OCI-LY3 (cell line): Measurements from ENCODE around the gene ATP7B.

Experiments used
- H2AFZ ChIP-seq: fragments of 200-600, 300-600 bp; shearing (Covaris generic); 2 replicates; pipeline ENCODE4 v1.6.0; 2014; ENCODE audit warnings: antibody characterized with exemption, low read depth, low read length
- H3K27ac ChIP-seq: fragments of 200-600, 300-600 bp; sonication (generic); 2 replicates; pipeline ENCODE4 v1.5.1; 2014; ENCODE audit warnings: mild to moderate bottlenecking, low read length, moderate library complexity, mixed read lengths
- H3K27me3 ChIP-seq: fragments of 200-600, 300-600 bp; sonication (generic); 2 replicates; pipeline ENCODE4 v1.6.1; 2014; ENCODE audit warnings: low read depth, low read length, mixed read lengths
- H3K36me3 ChIP-seq: fragments of 200-600, 300-600 bp; sonication (generic); replicated peaks from 2 replicates; pipeline ENCODE3; 2014; ENCODE audit warnings: low read depth, low read length, mixed read lengths
- H3K4me1 ChIP-seq: fragments of 300-600, 200-600 bp; sonication (generic); 2 replicates; pipeline ENCODE4 v1.6.1; 2014; ENCODE audit warnings: low read length, mixed read lengths
- H3K4me2 ChIP-seq: fragments of 200-600, 300-600 bp; sonication (generic); 2 replicates; pipeline ENCODE4 v1.6.1; 2014; ENCODE audit warnings: low read length, mixed read lengths
- H3K4me3 ChIP-seq: fragments of 300-600, 200-600 bp; sonication (generic); 2 replicates; pipeline ENCODE4 v1.5.1; 2014; ENCODE audit warnings: antibody characterized with exemption, mild to moderate bottlenecking, low read length, moderate library complexity
- H3K79me2 ChIP-seq: fragments of 300-600, 200-600 bp; shearing (Covaris generic); 2 replicates; pipeline ENCODE4 v1.6.1; 2014; ENCODE audit warnings: mild to moderate bottlenecking, low read length, mixed read lengths
- H3K9ac ChIP-seq: fragments of 300-600, 200-600 bp; shearing (Covaris generic); 2 replicates; pipeline ENCODE4 v1.6.0; 2014; ENCODE audit warnings: mild to moderate bottlenecking, low read length, moderate library complexity
- H3K9me3 ChIP-seq: fragments of 200-600, 300-600 bp; shearing (Covaris generic); 2 replicates; pipeline ENCODE4 v1.6.1; 2014; ENCODE audit warnings: low read length, mixed read lengths; ENCODE audit not compliant: insufficient read depth
- H4K20me1 ChIP-seq: fragments of 200-600, 300-600 bp; sonication (generic); 2 replicates; pipeline ENCODE4 v1.6.1; 2016; ENCODE audit warnings: low read length, mixed read lengths; ENCODE audit not compliant: insufficient read depth
- CTCF ChIP-seq: fragments of 200-600, 300-600 bp; sonication (generic); IDR thresholded peaks from 2 replicates; pipeline ENCODE4 v1.5.1; 2014; ENCODE audit warnings: antibody characterized with exemption, low read length, low read depth
- EZH2phosphoT487 ChIP-seq: fragments of 200-600 bp; shearing (Covaris generic); IDR thresholded peaks from 2 replicates; pipeline ENCODE4 v1.6.1; 2018; ENCODE audit warnings: antibody characterized with exemption, mixed run types, low read depth

Gene ATP7B

GRCh38 chr13:52010890-52011631, at the start of gene ATP7B:
TSS of gene ATP7B (minus strand) at chr13:52011450. CDS start at chr13:52011337, 113 bp downstream.
- Histone ChIP-seq H3K4me3 (peak within 1 kb of the TSS; percentile 86), H3K9ac (peak within 1 kb of the TSS; percentile 74), H3K79me2 (peaks cover 34% of the 10 kb centered on the region), H3K4me2 (peak within 1 kb of the TSS; percentile 82), H3K9me3 (no peaks in the 10 kb centered on the region), H2AFZ (peak within 1 kb of the TSS; percentile 74), H4K20me1 (no peaks in the 10 kb centered on the region), H3K4me1 (peaks cover 13% of the 10 kb centered on the region), H3K27me3 (peaks cover 17% of the 10 kb centered on the region), H3K36me3 (no peaks in the 10 kb centered on the region), H3K27ac (no peak within 1 kb of the TSS)
- TF ChIP-seq CTCF (no peak), EZH2phosphoT487 (no peak)

- Histone ChIP-seq H3K27ac (no peak overlapping the region), H3K4me1 (no peaks in the 10 kb centered on the region), H3K79me2 (no peaks in the 10 kb centered on the region), H3K4me2 (no peak overlapping the region), H2AFZ (no peak overlapping the region), H3K9me3 (no peaks in the 10 kb centered on the region), H3K36me3 (no peaks in the 10 kb centered on the region), H4K20me1 (no peaks in the 10 kb centered on the region), H3K9ac (no peak overlapping the region), H3K4me3 (no peak overlapping the region), H3K27me3 (no peaks in the 10 kb centered on the region)
- TF ChIP-seq EZH2phosphoT487 (no peak), CTCF (no peak)
These were observed 42.2 kb upstream of the ATP7B start for GRCh38 chr13:52053460-52053859.

DNA sequence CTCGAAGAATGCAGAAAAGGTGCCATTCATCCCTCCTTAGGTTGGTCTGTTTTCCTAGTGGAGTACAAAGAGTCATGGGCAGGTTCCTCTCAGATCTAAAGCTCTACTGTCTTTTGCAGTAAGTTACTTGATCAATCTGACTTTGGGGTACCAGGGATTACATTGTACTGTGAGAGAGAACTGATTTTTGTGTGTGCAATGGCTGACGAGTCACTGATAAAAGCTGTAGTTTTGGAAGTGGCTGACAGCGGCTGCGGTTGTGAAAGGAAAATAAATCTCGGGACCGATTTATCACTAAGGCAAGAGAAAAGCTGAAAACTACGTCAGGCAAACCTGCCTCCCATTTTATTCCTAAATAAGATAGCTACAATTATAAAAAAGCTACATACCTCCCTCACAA, 40.1 kb upstream of the ATP7B start:
- no peak overlapping the region for H3K27ac ChIP-seq
- no peak overlapping the region for H3K4me2 ChIP-seq
- no peak for TF ChIP-seq EZH2phosphoT487
- TF ChIP-seq CTCF, result no peak
- no peak overlapping the region for H3K4me3 ChIP-seq
- H3K27me3 ChIP-seq, result no peaks in the 10 kb centered on the region
- H4K20me1 ChIP-seq, result no peaks in the 10 kb centered on the region
- H3K9ac ChIP-seq, result no peak overlapping the region
- H2AFZ ChIP-seq, result no peak overlapping the region
- H3K4me1 ChIP-seq, result no peaks in the 10 kb centered on the region
- H3K79me2 ChIP-seq, result no peaks in the 10 kb centered on the region
- no peaks in the 10 kb centered on the region for H3K9me3 ChIP-seq
- H3K36me3 ChIP-seq, result no peaks in the 10 kb centered on the region

DNA sequence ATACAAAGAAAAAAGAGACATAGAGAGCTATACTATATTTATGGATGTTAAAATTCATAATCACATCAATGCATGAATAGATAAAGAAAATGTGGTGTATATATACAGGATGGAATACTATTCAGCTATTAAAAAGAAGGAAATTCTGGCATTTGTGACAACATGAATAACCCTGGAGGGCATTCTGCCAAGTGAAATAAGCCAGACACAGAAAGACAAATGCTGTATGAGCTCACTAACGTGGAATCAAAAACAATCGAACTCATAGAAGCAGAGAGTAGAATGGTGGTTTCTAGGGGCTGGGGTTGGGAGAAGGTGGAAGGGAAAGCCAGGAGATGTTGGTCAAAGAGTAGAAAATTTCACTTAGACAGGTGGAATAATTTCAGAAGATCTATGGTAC, 37.3 kb upstream of the ATP7B start:
- no peak for TF ChIP-seq CTCF
- TF ChIP-seq EZH2phosphoT487, result no peak
- H3K4me1 ChIP-seq, result no peaks in the 10 kb centered on the region
- no peaks in the 10 kb centered on the region for H3K27me3 ChIP-seq
- H3K9ac ChIP-seq, result no peak overlapping the region
- no peaks in the 10 kb centered on the region for H3K79me2 ChIP-seq
- H3K27ac ChIP-seq, result no peak overlapping the region
- no peaks in the 10 kb centered on the region for H4K20me1 ChIP-seq
- H3K9me3 ChIP-seq, result no peaks in the 10 kb centered on the region
- no peaks in the 10 kb centered on the region for H3K36me3 ChIP-seq
- no peak overlapping the region for H3K4me2 ChIP-seq
- H3K4me3 ChIP-seq, result no peak overlapping the region
- H2AFZ ChIP-seq, result no peak overlapping the region
